Measurements from ENCODE around the gene SRSF5. TPM values are rescaled to one million over a fixed set of nuclear protein-coding genes. Genes with fewer than 3 reads are reported as not detected.

Gene SRSF5
- total RNA-seq, 1 experiment from 2014 or later: 121 TPM

Other genes with a start within 250 kb of the SRSF5 start
- gene CCDC177, start 192.3 kb upstream of the SRSF5 start, total RNA-seq (2014; rRNA removed; shearing (Covaris generic)): not detected in 2 replicates
- gene SUSD6, start 155.5 kb upstream of the SRSF5 start, total RNA-seq (2014; rRNA removed; shearing (Covaris generic)): 5.9 and 6.4 TPM in 2 replicates
- not detected in 2 replicates for gene SLC10A1, start 30.1 kb downstream of the SRSF5 start, total RNA-seq (2014; rRNA removed; shearing (Covaris generic))
- not detected in 2 replicates for gene SMOC1, start 112.3 kb downstream of the SRSF5 start, total RNA-seq (2014; rRNA removed; shearing (Covaris generic))

Data from SJSA1 (cell line).